ENCODE measurements around the gene CCBE1. TPM values are rescaled to one million over a fixed set of nuclear protein-coding genes. Genes with fewer than 3 reads are reported as not detected.

Gene CCBE1
- total RNA-seq, 4 donors from 2014 or later, result 0.18 to 2.8 (median 1.6) TPM

DNA sequence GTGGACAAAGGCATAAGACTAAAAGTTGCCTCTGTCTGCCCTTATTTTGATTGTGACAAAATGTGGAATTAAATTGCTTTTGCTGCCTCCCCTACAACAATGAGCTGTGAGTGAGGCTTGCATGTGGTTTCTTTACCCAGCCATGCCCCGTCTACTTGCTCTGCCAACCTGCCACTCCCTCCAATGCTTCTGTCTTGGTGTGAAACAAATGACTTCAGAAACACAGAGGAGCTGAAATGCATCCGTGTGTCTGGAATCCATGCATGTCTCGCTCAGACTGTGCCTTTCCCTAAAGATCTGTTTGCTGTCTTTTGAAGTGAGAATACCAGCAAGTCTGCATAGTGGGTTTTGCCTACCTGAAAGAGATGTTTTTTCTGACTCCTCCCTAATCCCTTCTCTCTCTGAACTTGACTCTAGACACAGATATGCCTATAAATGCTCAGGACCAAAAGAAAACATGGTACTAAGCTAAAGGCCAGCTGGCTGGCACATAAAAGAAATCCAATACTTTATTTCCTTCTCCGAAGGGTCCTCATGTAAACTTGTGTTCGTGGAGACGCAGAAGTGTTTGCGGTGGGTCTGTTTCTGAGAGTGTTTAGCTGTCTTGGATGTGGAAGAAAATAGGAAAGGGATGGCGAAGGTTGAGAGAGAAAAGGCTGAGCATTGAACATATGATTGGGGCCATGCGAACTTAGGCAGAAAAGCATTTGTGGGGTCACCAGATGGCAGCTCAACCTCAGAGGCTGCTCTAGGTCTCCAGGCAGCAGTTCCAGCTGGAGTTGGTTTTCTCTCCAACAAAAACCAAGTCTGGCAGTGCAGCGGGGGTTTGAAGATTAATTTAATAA, 120.5 kb downstream of the CCBE1 start:
- Histone ChIP-seq H3K4me3 (no peak overlapping the region), H3K27ac (no peak overlapping the region), H3K36me3 (no peaks in the 10 kb centered on the region), H3K9me3 (no peaks in the 10 kb centered on the region), H3K4me1 (no peaks in the 10 kb centered on the region), H3K27me3 (no peaks in the 10 kb centered on the region)
- TF ChIP-seq POLR2A (IDR thresholded peaks at IDR 0.05), result no peak
- TF ChIP-seq, protein P1, sequence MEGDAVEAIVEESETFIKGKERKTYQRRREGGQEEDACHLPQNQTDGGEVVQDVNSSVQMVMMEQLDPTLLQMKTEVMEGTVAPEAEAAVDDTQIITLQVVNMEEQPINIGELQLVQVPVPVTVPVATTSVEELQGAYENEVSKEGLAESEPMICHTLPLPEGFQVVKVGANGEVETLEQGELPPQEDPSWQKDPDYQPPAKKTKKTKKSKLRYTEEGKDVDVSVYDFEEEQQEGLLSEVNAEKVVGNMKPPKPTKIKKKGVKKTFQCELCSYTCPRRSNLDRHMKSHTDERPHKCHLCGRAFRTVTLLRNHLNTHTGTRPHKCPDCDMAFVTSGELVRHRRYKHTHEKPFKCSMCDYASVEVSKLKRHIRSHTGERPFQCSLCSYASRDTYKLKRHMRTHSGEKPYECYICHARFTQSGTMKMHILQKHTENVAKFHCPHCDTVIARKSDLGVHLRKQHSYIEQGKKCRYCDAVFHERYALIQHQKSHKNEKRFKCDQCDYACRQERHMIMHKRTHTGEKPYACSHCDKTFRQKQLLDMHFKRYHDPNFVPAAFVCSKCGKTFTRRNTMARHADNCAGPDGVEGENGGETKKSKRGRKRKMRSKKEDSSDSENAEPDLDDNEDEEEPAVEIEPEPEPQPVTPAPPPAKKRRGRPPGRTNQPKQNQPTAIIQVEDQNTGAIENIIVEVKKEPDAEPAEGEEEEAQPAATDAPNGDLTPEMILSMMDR (IDR thresholded peaks at IDR 0.05), result no peak
- no peak for DNase-seq

DNA sequence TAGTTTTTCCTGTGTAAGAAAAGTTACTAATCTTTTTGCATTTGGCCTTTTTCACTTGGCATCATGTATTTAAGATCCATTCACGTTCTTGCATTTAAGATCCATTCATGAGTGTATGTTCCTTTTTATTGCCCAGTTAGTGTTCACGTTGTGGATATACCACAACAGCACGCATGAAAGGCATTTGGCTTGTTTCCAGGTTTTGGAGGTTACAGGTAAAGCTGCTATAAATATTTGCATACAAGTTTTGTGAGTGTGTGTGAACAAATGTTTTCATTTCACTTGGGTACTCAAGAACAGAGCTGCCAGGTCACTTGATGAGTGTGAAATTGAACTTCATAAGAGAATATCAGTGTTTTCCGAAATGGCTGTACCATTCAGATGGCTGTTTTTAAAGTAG, 121.2 kb downstream of the CCBE1 start:
- no peaks in the 10 kb centered on the region for H3K9me3 ChIP-seq
- TF ChIP-seq, protein P1 (IDR thresholded peaks at IDR 0.05), result no peak
- TF ChIP-seq POLR2A (IDR thresholded peaks at IDR 0.05), result no peak
- DNase-seq, result no peak
- H3K27ac ChIP-seq, result no peak overlapping the region
- H3K27me3 ChIP-seq, result no peaks in the 10 kb centered on the region
- no peak overlapping the region for H3K4me3 ChIP-seq
- H3K36me3 ChIP-seq, result no peaks in the 10 kb centered on the region
- H3K4me1 ChIP-seq, result no peaks in the 10 kb centered on the region

DNA sequence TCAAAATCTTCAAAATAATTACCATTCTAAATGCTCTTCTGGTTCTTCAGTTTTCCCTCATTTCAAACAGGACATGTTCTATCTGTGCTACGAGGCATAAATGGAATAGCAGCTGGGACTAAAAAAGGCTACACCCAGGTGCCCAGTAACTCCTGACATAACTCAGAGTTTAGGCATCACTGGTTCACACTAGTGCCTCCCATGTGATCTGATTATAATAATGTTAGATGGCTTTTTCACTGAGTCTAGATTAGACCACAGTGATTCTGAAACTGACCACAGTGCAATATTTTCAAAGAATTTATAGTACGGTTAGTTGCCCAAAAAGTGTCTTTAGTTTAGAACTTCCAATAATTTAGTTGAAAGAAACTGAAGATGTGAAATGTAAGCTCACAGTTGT, 123.3 kb downstream of the CCBE1 start:
- Histone ChIP-seq H3K4me1 (no peaks in the 10 kb centered on the region), H3K36me3 (no peaks in the 10 kb centered on the region), H3K27ac (no peak overlapping the region), H3K4me3 (no peak overlapping the region), H3K27me3 (no peaks in the 10 kb centered on the region), H3K9me3 (no peaks in the 10 kb centered on the region)
- DNase-seq, result no peak
- TF ChIP-seq POLR2A (IDR thresholded peaks at IDR 0.05), result no peak
- TF ChIP-seq, protein P1 (IDR thresholded peaks at IDR 0.05), result no peak

DNA sequence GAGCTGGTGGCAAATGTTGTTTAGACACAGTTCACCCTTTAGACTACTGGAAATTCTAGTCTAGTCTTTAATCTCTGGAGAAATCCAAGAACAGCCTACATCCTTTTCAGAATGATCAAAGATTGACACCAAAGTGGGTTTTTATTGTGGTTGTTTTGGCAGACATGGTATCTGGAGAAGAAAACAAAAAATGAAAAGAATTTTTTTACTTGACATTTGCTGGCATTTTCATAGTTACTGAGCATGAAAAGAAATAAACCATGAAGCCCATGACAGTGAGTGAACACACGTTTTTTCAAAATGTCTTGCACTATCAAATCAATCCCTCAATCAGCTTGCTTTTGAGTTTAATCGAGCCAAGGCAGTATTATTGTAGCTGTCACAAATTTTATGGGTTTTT, 125.3 kb downstream of the CCBE1 start:
- Histone ChIP-seq H3K4me1 (no peaks in the 10 kb centered on the region), H3K27me3 (no peaks in the 10 kb centered on the region), H3K36me3 (no peaks in the 10 kb centered on the region), H3K9me3 (no peaks in the 10 kb centered on the region), H3K27ac (no peak overlapping the region), H3K4me3 (no peak overlapping the region)
- TF ChIP-seq, protein P1 (IDR thresholded peaks at IDR 0.05), result no peak
- no peak for TF ChIP-seq POLR2A (IDR thresholded peaks at IDR 0.05)
- DNase-seq, result no peak

DNA sequence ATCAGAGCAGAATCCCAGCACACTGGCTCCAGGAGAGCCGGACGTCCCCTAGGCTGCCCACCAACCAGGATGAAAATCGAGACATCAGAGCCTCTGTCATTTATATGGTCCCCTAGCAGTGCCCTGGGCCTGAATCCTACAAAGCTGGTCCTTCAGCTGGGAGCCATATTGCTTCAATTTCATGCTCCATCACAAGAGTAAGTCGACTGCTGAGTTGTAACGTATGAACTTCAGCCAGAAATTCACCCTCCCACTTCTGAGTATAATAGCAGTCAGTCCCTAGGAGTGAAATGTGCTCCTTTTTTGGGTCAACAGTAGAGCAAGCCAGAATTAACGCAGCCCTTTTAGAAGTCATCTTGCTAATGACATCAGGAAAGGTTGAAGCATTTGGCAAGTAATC, 126.4 kb downstream of the CCBE1 start:
- TF ChIP-seq POLR2A (IDR thresholded peaks at IDR 0.05), result no peak
- TF ChIP-seq, protein P1 (IDR thresholded peaks at IDR 0.05), result no peak

More for the DNA sequence above, 126.4 kb downstream of the CCBE1 start:
- Histone ChIP-seq H3K4me3 (no peak overlapping the region), H3K27ac (no peak overlapping the region), H3K9me3 (no peaks in the 10 kb centered on the region), H3K27me3 (no peaks in the 10 kb centered on the region), H3K4me1 (no peaks in the 10 kb centered on the region), H3K36me3 (no peaks in the 10 kb centered on the region)
- no peak for DNase-seq
